ENCODE results near the gene KIF9.
"Not testable (repeated sequence)": the region's sequence is repeated elsewhere in the genome, so short reads cannot be mapped to it uniquely, and the experiment has no call there.

KIF9 gene, protein sequence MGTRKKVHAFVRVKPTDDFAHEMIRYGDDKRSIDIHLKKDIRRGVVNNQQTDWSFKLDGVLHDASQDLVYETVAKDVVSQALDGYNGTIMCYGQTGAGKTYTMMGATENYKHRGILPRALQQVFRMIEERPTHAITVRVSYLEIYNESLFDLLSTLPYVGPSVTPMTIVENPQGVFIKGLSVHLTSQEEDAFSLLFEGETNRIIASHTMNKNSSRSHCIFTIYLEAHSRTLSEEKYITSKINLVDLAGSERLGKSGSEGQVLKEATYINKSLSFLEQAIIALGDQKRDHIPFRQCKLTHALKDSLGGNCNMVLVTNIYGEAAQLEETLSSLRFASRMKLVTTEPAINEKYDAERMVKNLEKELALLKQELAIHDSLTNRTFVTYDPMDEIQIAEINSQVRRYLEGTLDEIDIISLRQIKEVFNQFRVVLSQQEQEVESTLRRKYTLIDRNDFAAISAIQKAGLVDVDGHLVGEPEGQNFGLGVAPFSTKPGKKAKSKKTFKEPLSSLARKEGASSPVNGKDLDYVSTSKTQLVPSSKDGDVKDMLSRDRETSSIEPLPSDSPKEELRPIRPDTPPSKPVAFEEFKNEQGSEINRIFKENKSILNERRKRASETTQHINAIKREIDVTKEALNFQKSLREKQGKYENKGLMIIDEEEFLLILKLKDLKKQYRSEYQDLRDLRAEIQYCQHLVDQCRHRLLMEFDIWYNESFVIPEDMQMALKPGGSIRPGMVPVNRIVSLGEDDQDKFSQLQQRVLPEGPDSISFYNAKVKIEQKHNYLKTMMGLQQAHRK

DNA sequence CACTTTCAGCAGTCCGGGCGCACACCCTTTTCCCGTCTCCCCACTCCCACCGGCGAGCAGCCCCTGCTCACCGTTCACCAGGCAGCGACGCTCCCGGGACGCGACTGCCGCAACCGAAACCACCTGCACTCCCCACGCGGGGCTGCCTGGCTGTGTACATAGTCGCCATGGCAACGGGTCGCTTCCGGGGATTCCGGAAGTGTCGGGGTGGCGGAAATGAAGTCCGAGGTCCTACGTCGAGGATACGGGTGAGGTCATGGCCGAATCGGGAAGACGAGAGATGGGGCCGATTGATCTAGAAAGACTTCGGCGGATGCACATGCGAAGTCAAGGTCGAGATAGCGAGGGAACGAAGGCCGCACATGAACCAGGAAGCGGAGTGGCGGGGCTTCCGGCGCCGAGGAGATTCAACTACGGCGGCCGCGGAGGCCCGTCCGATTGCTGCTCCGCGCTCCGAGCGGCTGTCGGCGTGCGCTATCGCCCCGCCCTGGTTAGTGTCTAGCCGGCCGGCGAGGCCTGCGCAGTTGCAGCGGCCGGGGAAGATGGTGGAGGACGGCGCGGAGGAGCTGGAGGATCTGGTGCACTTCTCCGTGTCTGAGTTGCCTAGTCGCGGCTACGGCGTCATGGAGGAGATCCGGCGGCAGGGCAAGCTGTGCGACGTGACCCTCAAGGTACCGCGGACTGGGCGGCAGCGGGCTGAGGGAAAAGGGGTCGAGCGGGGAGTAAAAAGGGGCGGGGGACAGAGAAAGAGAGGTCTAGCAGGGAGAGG, at the start of gene KIF9, which contains the start of gene KLHL18:
Gene KIF9 (minus strand): TSS at position 376 of the 769 bp plus-strand sequence. CDS start 5,425 bp downstream, outside the sequence.
Gene KLHL18 (plus strand): TSS at position 521 of the 769 bp plus-strand sequence. CDS start 22 bp downstream, at position 543.
- peak; percentile 93 for DNase-seq (ENCODE audit: low read depth)

DNA sequence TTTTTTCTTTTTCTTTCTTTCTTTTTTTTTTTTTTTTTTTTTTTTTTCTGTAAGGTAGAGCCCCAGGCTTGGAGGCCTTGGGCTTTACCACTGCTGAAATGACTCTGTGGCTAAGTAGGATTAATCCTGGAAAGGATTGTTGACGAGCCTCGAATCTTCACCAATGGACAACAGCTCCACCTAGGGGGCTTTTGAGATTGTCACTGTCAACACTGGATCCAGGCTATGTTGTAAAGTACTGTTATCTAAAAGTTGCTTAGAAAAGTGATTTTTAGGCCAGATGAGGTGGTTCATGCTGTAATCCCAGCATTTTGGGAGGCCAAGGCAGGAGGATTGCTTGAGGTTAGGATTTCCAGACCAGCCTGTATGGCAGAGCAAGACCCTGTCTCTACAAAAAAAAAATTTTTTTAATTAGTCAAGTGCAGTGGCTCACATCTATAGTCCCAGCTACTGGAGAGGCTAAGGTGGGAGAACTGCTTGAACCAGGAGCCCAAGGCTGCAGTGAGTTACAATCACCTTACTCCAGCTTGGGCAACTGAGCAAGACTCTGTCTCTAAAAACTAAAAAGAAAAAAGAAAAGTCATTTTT, 41.8 kb upstream of the KIF9 start:
- no peak for DNase-seq (ENCODE audit: low read depth)

DNA sequence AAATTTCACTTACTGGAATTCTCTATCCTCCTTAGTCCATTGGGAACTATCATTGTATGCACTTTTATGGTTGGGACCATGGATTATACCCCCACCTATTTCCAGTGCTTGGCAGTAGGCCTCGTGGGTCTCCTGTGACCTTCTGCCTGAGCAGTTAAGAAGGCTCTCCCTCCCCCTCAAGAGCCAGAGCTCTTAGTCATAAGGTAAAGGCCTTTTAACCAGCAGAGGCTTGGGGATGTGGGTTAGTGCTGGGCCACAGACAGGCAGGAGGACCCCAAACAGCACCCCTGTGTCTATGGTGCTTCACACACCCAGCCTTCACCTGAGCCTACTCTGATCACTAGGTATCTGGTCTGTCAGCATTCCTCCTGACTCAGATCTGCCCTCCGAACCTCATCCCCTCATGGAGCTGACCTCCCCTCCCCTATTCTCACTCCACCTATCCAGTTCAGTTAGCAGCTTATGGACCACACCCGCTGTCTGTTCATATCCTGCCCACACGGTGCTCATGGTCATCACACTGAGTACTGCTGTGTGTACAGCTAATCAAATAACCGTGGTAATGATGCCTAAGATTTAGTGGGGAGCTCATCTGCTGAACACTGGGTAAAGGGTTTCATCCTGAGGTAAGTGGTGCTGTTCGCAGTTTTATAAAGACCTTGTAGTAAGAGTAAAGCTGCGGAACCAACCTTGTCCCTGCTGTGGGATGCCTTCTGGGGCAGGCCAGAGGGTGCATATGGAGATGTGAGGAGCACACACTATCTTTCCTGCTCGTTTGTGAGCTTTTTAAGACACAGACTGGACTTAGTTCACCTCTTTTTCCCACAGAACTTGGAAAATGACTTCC, 41.1 kb upstream of the KIF9 start:
- no peak for DNase-seq (ENCODE audit: low read depth)

DNA sequence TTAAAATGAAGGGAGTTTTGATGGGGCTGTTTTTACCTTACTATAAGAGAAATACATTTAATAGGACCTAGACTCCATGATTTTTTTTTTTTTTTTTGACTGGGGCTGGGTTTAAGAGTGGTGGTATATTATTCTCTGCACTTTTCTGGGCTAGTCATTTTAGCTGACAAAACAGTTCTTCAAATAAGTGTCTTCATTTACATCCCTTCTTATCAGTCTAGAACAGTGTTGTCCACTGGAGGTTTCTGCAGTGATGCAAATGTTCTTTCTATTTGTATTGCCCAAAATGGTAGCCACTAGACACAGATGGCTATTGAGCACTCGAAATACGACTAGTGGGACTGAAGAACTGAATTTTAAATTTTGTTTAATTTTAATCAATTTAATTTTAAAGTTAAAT, 37.4 kb upstream of the KIF9 start:
- no peak for DNase-seq (ENCODE audit: low read depth)

DNA sequence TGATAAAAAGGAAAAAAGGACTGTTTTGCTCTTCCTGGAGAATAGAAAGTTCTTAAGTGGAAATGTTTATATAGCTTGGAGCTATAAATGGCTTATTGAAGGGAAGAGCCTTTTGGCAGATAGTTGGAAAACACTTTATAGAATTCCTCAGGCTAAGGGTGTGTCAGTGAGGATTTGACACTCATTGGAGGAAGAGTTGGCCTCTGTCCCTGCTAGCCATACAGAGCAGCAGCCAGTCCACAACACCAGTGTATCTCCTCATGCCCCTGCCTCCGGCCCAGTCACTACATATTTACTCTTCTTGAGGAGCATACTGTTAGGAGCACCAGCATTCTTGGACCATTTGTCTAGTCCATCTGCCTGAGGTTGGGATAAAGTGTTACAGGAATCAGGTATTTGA, 36.3 kb upstream of the KIF9 start:
- DNase-seq (ENCODE audit: low read depth) = no peak

DNA sequence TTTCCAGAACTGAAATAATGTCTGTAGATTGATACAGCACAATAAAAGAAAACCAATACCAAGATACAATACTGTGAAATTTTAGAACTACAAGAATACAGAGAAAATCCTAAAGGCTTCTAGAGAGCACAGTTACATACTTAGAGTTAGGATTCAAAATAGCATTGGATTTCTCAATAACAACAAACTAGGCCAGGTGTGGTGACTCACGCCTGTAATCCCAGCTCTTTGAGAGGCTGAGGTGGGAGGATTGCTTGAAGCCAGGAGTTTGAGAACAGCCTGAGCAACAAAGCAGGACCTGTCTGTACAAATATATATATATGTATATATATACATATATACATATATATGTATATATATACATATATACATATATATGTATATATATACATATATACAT, 33.6 kb upstream of the KIF9 start:
- DNase-seq (ENCODE audit: low read depth) = not testable (repeated sequence)

DNA sequence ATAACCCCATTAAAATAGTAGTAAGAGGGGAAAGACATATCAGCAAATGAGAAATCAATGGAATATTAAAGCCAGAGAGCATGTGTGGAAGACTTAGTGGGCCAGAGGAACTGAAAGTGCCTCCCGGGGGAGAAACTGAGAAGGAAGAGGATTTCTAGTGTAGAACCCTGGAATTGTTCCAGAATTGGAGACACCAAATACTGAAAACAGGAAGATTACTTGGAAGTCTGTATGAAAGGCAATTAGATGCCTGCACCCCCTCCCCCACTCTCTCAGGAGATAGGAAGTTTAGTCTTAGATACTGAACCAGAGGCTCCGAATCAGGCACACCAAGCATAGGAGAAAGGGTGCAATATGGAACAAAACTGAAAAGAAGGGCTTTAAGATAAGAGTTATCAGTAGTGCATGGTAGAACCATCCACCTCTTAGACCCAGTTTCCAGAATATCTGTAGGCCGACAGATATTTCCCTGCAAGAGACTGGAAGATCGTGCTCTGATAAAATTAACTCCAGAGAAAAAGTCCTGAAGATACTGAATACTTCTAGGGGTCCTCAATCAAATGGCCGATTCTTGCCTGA, 32.6 kb upstream of the KIF9 start:
- DNase-seq (ENCODE audit: low read depth) = no peak

DNA sequence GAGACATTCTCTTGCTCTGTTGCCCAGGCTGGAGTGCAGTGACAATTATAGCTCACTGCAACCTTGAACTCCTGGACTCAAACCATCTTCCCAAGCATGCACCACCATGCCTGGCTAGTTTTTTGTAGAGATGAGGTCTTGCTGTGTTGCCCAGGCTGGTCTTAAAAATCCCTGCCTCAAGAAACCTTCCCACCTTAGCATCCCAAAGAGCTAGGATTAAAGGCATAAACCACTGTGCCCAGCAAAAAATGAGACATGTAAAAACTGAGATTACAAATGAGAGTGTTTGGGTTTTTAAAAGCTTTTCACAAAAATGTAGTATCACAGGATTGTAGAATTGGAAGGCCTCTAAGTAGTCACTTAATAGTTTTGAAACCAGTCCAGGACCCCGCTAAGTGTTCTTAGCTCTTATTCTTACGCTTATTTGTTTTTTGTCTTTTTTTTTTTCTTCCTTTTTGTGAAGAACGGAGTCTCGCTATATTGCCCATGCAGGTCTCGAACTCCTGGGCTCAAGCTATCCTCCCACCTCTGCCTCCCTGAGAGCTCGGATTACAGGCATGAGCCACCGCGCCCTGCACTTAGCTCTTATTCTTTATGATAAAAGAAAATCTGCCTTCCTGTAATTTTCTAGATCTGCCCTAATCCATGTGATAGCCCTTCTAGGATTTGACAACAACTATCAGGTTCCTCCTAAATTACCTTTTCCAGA, 31.6 kb upstream of the KIF9 start:
- no peak for DNase-seq (ENCODE audit: low read depth)

DNA sequence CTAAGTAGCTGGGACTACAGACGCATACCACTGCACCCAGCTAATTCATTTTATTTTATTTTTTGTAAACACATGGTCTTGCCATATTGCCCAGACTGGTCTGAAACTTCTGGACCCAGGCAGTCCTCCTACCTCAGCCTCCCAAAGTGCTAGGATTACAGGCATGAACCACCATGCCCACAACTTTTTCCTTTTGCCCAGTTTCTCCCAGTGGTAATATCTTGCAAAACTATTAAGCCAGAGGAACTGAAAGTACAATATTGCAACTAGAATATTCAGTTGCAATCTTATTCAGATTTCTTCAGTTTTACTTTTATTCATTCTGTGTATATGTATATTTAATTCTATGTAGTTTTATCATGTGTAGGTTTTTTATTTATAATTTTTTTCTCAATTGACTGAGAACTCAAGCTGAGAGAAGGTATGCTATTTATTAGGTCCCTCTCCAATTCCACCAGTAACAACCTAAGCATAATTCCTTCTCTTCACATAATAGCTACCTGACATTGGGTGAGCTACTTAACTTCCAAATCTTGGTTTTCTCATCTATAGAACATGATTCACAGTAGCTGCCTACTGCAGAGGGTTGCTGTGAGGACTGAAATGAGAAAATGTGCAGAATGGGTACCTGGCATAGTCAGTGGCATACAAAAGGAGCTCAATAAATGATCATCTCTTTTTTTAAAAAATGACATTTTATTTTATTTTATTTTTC, 30.9 kb upstream of the KIF9 start:
- no peak for DNase-seq (ENCODE audit: low read depth)

DNA sequence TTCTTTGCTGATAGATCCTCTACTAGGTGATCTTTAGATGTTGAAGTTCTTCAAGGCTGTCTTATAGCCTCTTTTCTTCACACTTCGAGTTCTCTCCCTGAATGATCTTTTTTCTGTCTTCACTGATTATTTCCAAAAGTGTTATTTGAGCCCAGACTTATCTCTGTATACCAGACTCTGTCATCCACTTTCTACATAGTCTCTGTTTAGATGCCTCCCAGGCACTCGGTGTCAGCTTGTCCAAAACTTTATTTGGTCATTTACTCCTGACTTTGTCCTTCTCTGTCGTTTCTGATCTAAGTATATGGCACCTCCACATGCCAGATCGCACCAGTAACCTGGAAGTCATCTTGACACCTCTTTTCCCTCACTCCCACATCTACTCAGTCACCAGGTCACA, 27.8 kb upstream of the KIF9 start:
- no peak for DNase-seq (ENCODE audit: low read depth)

DNA sequence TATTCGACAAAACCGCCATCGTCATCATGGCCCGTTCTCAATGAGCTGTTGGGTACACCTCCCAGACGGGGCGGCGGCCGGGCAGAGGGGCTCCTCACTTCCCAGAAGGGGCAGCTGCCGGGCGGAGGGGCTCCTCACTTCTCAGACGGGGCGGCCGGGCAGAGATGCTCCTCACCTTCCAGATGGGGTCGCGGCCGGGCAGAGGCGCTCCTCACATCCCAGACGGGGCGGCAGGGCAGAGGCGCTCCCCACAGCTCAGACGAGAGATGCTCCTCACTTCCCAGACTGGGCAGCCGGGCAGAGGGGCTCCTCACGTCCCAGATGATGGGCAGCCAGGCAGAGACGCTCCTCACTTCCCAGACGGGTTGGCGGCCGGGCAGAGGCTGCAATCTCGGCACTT, 26.6 kb upstream of the KIF9 start:
- DNase-seq (ENCODE audit: low read depth) = not testable (repeated sequence)

DNA sequence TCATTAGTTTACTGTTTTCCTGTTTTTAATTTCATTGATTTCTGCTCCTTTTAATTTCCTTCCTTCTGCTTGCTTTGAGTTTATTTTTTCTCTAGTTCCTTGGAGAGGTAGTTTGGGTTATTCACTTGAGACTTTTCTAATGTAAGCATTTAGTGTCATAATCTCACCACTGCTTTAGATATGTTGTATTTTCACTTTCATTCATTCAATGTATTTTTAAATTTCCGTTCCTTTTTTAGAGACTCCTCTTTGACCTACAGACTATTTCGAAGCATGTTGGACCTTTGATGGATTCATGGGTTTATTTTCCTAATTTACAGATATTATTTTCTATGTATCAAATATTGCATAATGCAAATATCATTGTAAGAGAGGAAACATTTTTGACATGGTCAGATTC, 23.4 kb upstream of the KIF9 start:
- no peak for DNase-seq (ENCODE audit: low read depth)

DNA sequence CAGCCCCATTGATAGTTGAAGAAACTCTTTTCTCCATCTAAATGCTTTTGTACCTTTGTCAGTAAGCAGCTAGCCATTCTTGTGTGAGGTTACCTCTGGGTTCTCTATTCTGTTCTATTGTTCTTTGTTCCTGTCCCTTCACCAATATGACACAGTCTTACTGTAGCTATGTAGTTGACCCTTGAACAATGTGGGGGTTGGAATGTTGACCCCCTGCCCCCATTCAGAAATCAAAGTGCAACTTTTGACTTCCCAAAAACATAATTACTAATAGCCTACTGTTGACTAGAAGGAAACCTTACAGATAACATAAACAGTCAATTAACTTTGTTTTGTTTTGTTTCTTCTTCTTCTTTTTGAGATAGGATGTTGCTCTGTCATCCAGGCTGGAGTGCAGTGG, 18.9 kb upstream of the KIF9 start:
- no peak for DNase-seq (ENCODE audit: low read depth)

DNA sequence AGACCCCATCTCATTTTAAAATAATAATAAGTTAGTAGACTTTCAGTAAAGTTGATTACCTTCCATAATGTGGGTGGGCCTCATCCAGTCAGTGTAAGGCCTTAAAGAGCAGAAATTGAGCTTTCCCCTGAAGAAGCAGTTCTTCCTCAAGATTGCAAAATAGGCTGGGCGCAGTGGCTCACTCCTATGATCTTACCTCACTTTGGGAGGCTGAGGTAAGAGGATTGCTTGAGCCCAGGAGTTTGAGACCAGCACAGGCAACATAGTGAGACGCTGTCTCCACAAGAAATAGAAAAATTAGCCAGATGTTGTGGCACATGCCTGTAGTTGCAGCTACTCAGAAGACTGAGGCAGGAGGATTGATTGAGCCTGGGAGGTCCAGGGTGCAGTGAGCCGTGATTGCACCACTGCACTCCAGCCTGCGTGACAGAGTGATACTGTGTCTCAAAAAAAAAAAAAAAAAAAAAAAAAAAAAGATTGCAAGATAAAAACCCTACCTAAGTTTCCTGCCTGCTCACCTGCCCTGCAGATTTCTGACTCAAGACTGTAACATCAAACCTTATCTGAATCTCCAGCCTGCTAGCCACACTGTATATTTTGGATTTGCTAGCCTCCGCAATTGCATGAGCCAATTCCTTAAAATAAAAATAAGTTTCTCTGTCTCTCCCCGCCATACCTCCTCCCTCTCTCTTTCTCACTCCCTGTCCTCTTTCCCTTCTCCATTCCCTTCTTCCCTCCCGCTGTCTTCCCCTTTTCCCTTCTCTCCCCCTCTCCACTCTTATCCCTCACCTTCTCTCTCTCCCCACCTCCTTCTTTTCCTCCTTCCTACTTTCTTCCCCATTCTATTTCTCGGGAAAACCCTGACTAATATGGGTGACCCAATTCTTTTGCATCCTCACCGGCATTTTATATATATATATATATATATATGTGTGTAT, 17.1 kb upstream of the KIF9 start:
- no peak for DNase-seq (ENCODE audit: low read depth)

DNA sequence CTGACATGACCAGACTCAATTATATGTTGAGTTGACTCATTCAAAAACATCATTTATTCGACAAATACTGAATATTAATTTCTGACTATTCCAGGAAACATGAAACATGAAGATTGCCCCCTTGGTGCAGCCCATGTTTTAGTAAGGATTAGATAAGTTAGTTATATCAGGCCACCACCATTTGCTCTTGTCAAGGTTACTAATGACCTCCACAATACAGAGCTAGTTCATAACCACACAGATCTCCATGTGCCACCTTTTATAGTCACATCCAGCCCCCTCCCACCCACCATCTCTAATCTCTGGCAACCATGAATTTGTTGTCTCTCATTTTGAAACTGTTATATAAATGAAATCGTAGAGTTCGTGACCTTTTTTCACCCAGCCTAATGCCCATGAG, 15.8 kb upstream of the KIF9 start:
- DNase-seq (ENCODE audit: low read depth) = no peak

DNA sequence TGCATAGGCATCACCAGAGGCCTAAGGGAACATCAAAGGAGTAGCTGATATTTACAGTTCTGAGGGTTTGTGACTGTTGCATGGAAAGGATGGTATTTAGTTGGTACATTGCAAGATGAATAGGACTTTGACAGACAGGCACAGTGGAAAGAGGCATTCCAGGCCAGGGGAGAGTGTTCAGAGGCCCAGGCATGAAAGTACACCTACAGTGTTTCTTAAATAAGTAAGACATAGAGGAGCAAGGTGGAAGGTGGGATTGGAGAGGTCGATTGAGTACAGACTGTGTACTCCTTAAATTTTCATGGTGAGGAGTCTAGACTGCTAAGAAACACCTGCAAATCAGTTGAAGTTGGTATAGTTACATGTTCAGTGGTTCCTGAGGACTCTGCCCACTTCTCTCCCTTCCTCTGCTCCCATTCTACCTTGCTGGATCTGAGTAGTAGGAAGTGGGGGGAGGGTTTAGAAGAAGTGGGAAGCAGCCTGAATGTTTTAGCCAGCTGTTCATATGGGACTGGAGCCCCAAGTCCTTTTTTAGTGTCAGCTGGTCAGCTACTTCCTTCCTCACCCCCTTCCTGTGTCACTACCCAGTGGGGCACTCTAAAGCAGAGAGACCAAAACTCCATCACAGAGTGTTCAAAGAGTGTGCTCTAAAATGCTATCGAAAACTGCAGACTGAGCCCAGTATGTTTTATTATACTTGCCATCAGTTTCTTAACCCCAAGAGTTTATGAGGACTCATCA, 14.1 kb upstream of the KIF9 start:
- no peak for DNase-seq (ENCODE audit: low read depth)

DNA sequence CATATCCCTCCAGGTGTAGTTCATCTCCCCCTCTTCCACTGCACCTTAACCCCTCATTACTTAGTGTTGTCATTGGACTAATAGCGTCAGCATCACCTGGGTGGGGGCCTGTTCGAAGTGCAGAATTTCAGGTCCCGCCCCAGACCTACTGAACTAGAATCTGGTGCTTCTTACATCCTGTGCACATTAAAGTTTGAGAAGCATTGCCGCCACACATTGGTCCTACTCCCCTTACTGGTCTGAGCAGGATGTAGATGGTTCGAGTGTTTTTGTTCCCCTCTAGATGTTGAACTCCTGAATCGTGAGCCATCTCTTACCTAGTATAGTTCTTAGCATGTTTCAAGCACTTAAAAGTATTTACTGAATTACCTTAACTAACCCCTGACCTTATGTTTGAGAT, 13.4 kb upstream of the KIF9 start:
- no peak for DNase-seq (ENCODE audit: low read depth)

DNA sequence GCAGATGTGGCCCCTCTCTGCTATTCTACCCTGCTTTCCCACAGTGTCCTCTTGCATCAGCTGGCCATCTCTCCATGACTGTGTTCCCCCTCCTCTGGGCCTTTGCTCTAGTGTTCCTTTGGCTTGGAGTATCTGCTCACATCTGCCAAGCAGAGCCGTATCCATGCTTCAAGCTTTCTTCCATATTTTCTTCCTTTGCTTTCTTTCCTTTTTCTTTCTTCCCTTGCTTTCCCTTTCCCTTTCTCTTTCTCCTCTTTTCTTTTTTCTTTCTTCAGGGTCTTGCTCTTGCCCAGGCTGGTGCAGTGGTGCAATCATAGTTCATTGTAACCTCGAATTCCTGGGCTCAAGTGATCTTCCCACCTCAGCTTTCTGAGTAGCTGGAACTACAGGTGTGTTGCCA, 12.7 kb upstream of the KIF9 start:
- no peak for DNase-seq (ENCODE audit: low read depth)
